GM18526 (cell line): Measurements from ENCODE around the gene KCND3.

Experiments used
- POLR2A ChIP-seq: IDR thresholded peaks from 3 replicates; pipeline ENCODE4 v1.6.1; 2011; ENCODE audit not compliant: insufficient read length; ENCODE audit errors: extremely low read depth

Gene KCND3

DNA sequence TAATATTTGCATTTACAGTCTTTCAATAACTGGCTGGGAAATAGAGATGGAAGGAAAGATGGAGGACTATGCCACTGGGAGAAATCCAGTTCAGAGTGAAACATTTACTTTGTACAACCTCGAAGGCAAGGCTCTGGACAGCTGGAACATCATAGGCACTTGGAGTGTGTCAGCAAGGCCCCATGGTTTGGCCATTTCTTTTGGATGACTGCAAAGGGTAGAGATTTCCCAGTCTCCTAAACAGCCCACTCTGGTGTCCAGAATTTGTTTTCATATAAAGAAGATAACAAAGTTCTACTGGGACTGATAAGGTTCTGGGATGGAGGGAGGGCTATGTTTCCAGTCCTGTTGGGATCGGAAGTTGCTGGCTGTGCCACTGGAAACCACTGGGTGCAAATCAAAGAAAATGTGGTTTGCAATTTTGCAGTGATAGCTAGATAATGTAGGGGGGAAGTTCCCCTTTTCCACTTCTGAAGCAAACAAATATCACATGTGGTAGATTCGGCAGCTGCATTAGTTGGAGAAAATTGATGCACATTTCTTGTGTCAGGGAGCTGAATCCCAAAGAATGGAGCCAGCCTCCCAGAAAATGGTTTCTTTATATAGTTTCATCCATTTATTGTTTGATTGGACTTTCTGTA is 16.2 kb downstream of the KCND3 start:
- no peak for TF ChIP-seq POLR2A

DNA sequence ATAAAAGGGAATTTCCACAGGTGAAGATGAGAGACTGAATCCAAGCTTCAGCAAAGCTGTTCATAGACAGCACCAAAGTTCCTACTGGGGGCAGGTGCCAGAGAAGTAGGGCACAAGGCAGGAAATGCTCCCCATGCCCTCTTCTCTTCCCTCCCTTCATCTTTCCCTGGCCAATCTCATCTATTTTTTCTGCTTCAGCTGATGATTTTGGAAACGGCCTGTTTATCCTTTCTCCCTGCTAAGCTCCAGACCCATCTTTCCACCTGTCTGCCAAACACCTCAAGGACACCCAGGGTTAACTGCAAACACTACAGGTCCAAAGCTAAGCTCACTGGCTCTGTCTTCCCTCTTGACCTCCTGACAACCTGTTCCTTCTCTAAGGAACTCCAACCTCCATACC is 18.1 kb downstream of the KCND3 start:
- TF ChIP-seq POLR2A = no peak

DNA sequence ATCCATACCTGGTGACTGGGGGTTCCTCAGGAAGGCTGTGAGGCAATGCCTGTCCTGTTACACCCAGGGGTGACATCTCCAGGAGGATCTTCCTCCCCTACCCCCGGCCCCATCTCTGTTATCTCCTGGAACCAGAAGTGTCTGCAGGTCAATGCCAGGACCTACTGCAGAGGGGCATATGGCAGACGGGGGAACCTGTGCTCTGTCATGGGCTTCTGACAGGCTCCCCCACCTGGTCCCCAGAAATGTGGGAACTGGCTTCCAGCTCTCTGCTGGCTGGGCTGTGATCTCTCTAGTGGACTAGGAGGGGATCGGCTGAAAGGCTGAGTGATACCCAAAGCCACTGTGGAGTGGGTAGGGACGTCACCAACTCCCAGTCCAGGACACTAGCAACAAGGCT is 21.0 kb downstream of the KCND3 start:
- no peak for TF ChIP-seq POLR2A

GRCh38 chr1:111967886-111968285 is 21.6 kb downstream of the KCND3 start:
- no peak for TF ChIP-seq POLR2A

DNA sequence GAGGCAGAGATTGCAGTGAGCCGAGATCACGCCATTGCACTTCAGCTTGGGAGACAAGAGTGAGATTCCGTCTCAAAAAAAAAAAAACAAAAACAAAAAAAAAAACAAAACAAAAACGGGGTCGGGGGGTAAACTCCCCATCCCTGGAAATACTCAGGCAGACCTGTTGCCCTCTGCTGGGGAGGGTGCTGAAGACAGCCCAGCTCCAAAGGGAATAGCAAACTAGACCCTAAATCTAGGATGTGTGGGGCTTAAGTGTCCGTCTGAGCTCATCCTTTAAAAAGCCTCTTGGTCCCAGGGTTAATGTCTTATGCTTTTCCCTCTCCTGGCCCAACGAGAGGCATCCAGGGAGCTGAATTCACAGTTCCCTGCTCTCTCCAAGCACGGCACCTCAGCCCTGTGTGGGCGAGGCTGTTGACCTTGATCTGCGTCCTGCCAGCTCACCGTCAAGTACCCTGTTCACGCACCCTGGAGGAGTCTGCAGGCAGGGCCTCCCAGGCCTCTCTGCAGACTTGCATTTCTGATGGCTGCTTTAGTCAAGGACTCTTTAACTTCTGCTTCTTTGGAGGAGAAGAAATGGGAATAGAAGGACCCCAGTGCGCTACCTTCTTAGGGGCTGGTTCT is 22.3 kb downstream of the KCND3 start:
- TF ChIP-seq POLR2A = no peak

- TF ChIP-seq POLR2A = no peak
Measured at GRCh38 chr1:111965781-111966443, 23.6 kb downstream of the KCND3 start.

GRCh38 chr1:111963985-111964738 is 25.3 kb downstream of the KCND3 start:
- no peak for TF ChIP-seq POLR2A

DNA sequence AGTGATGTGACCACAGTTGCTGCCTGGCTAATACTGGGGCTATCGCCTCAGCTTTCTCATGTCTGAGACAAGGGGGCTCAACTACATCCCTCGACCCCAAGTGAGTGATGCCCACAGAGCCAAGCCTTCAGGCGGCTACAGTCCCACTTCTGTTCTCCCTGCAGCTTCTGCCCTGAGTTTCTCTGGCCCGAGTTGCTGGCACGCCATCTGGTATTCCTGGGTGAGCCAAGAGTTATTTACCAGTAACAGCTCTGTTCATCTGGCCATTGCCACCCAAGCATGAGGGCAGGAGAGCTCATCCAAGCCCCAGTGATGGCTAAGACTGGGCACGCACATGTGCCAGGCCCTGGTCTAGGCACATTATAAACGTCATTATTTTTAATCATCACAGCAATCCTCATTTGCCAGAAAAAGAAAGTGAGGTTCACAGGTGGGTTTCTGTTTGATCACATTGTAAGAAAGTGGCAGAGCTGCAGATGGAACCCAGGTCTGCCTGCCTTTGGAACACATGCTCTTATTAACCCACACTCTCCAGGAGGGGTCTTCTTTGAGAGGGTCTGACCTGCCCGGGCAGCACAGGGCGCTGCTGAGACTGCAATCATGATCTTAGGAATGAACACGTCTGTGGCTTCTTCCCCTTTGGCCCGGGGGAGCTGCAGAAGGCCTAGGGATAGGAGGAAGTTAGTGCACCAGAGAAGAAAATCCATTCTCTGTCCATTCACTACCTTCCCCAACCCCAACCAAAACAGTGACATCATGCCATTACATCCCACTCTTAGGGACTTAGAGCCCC is 27.5 kb downstream of the KCND3 start:
- TF ChIP-seq POLR2A = no peak

DNA sequence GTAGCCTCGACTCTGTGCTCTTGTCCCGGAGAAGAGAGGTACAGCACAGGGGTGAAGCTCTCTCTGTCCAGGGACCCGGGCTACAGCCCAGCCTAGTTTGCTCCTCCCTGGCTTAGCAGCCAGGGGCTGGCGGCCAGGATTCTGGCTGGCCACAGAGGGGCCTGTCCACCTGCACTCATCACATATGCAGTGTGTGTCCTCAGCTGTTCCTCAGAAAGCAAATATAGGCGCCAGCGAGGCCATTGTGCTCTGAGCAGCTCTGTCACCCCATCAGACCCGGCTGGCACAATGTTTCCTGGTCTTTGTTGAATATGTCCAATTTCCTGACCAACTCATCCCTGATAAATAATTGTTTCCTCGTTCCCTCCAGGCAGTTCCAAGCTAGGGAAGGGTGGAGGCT is 28.5 kb downstream of the KCND3 start:
- no peak for TF ChIP-seq POLR2A

GRCh38 chr1:111959436-111959835 is 30.0 kb downstream of the KCND3 start:
- no peak for TF ChIP-seq POLR2A

- TF ChIP-seq POLR2A = no peak
Measured at GRCh38 chr1:111958851-111959250, 30.6 kb downstream of the KCND3 start.

DNA sequence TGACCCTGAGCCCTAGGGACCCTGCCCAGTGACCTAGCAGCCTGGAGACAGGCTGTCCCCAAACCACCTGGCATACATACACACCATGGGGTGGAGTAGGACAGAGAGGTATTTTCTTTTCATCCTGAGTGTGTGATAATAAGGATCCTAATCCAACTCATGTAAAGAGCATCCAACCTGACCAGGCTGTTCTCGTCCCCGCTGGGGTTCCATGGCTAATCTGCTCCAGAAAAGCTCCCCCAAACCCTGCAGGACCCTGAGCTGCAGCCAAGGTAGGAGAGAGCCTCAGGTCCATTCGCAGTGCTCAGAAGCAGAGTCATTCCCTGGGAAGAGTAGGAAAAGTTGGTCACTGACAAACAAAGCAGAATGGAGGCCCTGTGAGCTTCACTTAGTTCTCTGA is 31.4 kb downstream of the KCND3 start:
- no peak for TF ChIP-seq POLR2A

DNA sequence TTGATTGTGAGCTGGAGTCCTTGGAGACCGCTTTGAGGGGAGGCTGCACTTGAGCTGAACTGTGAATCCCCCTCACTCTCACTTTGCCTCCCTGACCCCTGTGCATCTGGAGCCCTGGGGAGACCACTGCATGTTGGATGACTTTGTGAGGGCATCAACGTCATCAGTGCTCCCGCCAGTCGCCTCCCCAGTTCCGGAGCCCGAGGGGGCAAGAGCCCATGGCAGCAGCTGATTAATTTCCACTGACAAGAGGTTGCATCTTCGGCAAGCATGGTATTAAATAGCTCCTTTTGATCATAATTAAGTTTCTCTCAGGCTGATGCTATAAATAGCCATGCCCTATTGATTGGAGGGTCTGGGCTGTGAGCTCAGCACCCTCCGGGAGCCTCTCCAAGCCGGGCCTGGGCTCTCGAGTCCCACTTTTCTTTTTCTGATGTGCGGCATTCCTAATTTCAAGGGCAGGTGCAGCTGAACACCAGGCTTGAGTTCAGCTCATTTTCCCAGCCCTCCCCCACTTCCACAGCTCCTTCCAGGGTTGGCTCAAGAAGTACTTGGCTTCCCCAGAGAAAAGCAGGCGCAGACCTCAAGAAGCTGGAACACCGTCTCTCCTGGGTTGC is 33.2 kb downstream of the KCND3 start:
- TF ChIP-seq POLR2A = no peak

GRCh38 chr1:111955755-111956154 is 33.7 kb downstream of the KCND3 start:
- no peak for TF ChIP-seq POLR2A

GRCh38 chr1:111953797-111954196 is 35.7 kb downstream of the KCND3 start:
- no peak for TF ChIP-seq POLR2A
